ENCODE results near the gene HPCAL4.

GRCh38 chr1:39637361-39637760 lies 53.9 kb downstream of the HPCAL4 start:
- TF ChIP-seq CTCF (conservative IDR thresholded peaks at IDR 0.05; ENCODE audit: low read depth in 2 of 2) (no peak), EZH2phosphoT487 (IDR thresholded peaks at IDR 0.05; ENCODE audit: unreplicated experiment) (no peak), POLR2AphosphoS5 (IDR thresholded peaks at IDR 0.05; ENCODE audit: low read depth) (no peak), EZH2 (IDR thresholded peaks at IDR 0.05; ENCODE audit: low read depth, unreplicated experiment) (no peak), JUNB (IDR thresholded peaks at IDR 0.05; ENCODE audit: unreplicated experiment) (no peak), REST (IDR thresholded peaks at IDR 0.05; ENCODE audit: unreplicated experiment) (no peak), CREB1 (CRISPR knock-in tag; IDR thresholded peaks at IDR 0.05; ENCODE audit: low read depth) (no peak), ZNF114 (CRISPR knock-in tag; IDR thresholded peaks at IDR 0.05) (no peak), ZNF331 (CRISPR knock-in tag; IDR thresholded peaks at IDR 0.05; ENCODE audit: low read depth) (no peak)
- TF ChIP-seq, protein P1, sequence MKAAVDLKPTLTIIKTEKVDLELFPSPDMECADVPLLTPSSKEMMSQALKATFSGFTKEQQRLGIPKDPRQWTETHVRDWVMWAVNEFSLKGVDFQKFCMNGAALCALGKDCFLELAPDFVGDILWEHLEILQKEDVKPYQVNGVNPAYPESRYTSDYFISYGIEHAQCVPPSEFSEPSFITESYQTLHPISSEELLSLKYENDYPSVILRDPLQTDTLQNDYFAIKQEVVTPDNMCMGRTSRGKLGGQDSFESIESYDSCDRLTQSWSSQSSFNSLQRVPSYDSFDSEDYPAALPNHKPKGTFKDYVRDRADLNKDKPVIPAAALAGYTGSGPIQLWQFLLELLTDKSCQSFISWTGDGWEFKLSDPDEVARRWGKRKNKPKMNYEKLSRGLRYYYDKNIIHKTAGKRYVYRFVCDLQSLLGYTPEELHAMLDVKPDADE (IDR thresholded peaks at IDR 0.05), result no peak
- TF ChIP-seq, protein P2, sequence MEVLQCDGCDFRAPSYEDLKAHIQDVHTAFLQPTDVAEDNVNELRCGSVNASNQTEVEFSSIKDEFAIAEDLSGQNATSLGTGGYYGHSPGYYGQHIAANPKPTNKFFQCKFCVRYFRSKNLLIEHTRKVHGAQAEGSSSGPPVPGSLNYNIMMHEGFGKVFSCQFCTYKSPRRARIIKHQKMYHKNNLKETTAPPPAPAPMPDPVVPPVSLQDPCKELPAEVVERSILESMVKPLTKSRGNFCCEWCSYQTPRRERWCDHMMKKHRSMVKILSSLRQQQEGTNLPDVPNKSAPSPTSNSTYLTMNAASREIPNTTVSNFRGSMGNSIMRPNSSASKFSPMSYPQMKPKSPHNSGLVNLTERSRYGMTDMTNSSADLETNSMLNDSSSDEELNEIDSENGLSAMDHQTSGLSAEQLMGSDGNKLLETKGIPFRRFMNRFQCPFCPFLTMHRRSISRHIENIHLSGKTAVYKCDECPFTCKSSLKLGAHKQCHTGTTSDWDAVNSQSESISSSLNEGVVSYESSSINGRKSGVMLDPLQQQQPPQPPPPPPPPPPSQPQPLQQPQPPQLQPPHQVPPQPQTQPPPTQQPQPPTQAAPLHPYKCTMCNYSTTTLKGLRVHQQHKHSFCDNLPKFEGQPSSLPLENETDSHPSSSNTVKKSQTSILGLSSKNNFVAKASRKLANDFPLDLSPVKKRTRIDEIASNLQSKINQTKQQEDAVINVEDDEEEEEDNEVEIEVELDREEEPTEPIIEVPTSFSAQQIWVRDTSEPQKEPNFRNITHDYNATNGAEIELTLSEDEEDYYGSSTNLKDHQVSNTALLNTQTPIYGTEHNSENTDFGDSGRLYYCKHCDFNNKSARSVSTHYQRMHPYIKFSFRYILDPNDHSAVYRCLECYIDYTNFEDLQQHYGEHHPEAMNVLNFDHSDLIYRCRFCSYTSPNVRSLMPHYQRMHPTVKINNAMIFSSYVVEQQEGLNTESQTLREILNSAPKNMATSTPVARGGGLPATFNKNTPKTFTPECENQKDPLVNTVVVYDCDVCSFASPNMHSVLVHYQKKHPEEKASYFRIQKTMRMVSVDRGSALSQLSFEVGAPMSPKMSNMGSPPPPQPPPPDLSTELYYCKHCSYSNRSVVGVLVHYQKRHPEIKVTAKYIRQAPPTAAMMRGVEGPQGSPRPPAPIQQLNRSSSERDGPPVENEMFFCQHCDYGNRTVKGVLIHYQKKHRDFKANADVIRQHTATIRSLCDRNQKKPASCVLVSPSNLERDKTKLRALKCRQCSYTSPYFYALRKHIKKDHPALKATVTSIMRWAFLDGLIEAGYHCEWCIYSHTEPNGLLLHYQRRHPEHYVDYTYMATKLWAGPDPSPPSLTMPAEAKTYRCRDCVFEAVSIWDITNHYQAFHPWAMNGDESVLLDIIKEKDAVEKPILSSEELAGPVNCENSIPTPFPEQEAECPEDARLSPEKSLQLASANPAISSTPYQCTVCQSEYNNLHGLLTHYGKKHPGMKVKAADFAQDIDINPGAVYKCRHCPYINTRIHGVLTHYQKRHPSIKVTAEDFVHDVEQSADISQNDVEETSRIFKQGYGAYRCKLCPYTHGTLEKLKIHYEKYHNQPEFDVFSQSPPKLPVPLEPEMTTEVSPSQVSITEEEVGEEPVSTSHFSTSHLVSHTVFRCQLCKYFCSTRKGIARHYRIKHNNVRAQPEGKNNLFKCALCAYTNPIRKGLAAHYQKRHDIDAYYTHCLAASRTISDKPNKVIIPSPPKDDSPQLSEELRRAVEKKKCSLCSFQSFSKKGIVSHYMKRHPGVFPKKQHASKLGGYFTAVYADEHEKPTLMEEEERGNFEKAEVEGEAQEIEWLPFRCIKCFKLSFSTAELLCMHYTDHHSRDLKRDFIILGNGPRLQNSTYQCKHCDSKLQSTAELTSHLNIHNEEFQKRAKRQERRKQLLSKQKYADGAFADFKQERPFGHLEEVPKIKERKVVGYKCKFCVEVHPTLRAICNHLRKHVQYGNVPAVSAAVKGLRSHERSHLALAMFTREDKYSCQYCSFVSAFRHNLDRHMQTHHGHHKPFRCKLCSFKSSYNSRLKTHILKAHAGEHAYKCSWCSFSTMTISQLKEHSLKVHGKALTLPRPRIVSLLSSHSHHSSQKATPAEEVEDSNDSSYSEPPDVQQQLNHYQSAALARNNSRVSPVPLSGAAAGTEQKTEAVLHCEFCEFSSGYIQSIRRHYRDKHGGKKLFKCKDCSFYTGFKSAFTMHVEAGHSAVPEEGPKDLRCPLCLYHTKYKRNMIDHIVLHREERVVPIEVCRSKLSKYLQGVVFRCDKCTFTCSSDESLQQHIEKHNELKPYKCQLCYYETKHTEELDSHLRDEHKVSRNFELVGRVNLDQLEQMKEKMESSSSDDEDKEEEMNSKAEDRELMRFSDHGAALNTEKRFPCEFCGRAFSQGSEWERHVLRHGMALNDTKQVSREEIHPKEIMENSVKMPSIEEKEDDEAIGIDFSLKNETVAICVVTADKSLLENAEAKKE (CRISPR knock-in tag; IDR thresholded peaks at IDR 0.05), result no peak

All from GM23338 (cell line).